Measurements from ENCODE around the gene NR2F2.
A peak's percentile ranks its signal among the peaks of the same experiment; 100 is the strongest.

NR2F2 gene

DNA sequence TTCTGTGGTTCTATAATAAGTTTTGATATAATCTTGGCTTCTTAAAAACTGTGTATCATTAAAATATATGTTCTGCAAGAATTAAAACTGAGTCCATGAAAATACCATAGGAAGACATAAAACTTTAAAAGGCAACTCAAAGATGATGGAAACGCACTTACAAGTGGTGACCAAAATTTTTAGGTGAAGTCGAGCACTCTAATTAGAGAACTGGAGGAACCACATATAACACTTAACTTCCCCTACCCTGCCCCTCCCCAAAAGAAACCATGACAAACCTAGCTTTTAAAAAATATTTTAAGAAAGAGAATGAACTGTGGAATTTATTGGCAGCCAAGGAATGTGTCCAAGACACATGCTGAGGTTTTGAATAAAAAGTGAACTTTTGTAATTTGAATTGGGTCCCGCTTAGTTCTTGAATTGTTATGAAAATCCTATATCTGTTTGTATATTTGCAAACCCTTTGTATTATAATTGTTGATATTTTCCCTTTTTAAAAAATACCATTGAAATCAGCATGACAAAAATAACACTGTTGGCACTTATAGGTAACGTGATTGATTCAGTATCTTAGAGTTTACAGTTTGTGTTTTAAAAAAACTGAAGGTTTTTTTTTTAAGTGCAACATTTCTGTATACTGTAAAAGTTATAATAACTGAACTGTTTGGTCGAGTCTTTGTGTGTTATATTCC, 7.7 kb downstream of the NR2F2 start:
- peak overlapping the region; percentile 34; the same call in 1 of the 2 replicates for H3K27ac ChIP-seq

DNA sequence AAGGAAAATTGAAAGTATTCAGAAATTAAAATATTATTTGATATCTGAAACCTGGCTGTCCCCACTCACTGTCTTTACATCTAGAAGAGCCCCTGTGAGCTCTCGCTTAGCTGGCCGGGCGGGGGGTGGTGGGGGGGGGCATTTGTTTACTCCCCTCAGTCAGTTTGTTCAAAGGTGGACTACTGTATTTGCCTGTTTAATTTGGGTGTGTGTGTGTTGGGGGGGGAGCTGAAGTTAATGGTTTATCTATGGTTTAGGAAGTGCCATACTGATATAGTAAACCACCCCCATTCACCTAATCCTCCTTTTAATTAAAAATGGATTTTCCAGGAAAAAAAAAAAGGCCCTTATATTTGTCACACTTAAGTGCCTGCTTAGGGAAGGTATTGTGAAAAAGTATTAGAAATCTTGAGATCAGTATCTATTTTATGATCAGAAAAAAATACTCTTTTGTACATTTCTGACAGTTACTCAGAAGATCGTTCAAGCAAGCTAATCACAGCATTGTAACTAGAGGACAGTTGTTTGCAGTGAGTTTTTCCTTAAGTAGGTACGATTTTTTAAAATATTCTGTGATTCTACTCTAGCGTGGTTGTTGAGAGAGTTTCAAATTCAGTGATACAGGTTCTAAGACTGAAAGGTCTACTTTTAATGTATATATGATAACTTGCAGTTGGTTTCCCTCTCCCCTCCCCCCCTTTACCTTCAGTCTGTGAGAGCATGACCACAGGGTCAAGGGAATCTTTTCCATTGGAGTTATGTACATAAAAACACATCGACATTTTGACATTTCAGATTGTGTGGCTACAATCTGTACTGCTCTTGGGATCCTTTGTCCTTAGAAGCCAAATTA, 8.5 kb downstream of the NR2F2 start:
- TF ChIP-seq ZFX (IDR thresholded peaks at IDR 0.05), result no peak
- TF ChIP-seq, protein P1, sequence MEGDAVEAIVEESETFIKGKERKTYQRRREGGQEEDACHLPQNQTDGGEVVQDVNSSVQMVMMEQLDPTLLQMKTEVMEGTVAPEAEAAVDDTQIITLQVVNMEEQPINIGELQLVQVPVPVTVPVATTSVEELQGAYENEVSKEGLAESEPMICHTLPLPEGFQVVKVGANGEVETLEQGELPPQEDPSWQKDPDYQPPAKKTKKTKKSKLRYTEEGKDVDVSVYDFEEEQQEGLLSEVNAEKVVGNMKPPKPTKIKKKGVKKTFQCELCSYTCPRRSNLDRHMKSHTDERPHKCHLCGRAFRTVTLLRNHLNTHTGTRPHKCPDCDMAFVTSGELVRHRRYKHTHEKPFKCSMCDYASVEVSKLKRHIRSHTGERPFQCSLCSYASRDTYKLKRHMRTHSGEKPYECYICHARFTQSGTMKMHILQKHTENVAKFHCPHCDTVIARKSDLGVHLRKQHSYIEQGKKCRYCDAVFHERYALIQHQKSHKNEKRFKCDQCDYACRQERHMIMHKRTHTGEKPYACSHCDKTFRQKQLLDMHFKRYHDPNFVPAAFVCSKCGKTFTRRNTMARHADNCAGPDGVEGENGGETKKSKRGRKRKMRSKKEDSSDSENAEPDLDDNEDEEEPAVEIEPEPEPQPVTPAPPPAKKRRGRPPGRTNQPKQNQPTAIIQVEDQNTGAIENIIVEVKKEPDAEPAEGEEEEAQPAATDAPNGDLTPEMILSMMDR (conservative IDR thresholded peaks at IDR 0.05), result no peak
- peak overlapping the region; percentile 51; the same call in 1 of the 2 replicates for H3K27ac ChIP-seq

More for the DNA sequence above, 7.7 kb downstream of the NR2F2 start:
- no peak for TF ChIP-seq ZFX (IDR thresholded peaks at IDR 0.05)
- TF ChIP-seq, protein P1 (conservative IDR thresholded peaks at IDR 0.05), result no peak

DNA sequence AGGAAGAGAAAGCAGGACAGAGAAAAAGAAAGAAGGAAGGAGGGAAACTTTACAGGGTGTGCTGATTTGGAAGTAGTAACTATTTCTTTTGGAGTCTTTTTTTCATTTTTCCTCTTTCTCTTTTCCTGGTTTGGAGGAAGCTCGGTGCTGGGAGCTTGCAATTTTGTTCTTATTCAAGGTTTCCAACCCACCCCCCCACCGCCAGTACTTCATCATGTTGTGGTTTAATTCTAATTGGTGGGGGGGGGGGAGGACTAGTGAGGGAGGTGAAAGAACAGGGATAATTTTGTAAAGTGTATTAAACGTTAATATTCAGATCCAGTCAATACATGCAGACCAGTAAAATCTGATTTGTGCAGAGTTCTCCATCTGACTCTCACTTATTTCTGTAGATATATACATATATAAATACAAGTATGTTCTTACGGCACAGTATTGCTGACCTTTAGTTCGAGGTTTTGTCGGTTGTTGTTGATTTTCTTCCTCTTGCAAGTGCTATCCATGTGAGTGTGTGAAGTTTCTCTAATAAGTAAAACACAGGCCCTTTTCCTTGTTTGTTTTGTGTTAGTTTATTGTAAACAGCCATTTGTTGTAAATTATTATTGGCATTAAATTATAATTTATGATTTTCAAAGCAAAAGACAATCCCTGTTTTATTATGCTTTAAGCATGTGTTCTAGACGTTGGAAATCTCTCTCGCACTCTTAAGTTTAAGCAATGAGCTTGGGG, 9.3 kb downstream of the NR2F2 start:
- TF ChIP-seq ZFX (IDR thresholded peaks at IDR 0.05), result no peak
- TF ChIP-seq, protein P1 (conservative IDR thresholded peaks at IDR 0.05), result no peak
- H3K27ac ChIP-seq, result peak overlapping the region; percentile 96; the same call in 1 of the 2 replicates

DNA sequence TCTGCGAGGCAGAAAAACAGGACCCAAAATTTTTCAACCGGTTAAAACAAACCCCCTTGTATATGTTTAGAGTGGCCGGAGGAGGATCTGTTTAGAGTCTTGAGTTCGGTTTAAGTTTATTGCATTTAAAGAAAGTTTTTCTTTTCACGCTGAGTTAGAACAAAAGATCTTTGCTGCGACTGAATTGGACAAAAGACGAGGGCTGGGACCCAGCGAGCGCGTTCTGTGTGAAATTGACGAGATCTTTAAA, 9.8 kb downstream of the NR2F2 start:
- peak overlapping the region; percentile 96 for H3K27ac ChIP-seq
- TF ChIP-seq, protein P1 (conservative IDR thresholded peaks at IDR 0.05), result no peak
- TF ChIP-seq ZFX (IDR thresholded peaks at IDR 0.05), result no peak

DNA sequence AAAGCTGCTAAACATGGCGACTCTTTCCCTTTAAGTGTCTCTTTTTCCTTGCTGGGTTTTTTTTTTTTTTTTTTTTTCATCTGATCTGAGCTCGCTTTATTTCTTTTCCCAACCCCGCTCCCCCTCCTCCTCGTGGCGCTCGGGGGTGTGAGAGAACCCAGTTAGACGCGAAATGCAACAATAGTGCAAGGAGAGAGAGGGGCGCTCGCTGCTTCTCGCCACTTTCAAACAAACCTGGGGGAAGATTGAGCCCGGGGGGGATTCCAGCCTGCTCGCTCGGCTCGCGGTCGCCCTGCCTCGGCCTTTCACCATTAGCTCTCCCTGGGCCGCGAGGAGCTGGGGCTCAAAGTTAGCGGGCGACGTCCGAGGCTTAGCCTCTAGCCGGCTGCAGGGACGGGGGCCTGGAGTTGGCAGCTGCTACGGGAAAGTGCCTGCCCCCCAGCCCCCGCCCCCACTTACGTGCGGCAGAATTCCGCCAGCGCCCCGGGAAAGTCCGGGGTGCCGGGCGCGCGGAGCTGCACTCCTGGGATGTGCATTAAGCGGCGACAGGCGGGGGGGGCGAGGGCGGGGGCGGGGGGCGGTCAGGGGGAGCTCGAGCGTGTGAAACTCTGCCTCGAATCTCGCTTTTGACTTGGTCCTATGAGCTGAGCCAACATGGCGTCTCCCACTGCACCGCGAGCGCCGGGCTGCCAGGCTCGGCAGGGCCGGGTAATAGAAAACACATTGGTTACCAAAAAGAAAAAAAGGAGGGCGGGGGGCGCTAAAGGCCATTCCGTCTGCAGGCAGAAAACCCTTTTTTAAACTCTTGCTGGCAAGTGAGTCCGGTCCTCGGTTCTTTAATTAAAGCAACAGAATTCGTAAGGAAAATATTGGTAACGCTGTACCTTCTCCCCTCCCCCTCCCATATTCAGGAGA, 10.4 kb downstream of the NR2F2 start:
- TF ChIP-seq, protein P1 (conservative IDR thresholded peaks at IDR 0.05), result no peak
- H3K27ac ChIP-seq, result peak overlapping the region; percentile 96

DNA sequence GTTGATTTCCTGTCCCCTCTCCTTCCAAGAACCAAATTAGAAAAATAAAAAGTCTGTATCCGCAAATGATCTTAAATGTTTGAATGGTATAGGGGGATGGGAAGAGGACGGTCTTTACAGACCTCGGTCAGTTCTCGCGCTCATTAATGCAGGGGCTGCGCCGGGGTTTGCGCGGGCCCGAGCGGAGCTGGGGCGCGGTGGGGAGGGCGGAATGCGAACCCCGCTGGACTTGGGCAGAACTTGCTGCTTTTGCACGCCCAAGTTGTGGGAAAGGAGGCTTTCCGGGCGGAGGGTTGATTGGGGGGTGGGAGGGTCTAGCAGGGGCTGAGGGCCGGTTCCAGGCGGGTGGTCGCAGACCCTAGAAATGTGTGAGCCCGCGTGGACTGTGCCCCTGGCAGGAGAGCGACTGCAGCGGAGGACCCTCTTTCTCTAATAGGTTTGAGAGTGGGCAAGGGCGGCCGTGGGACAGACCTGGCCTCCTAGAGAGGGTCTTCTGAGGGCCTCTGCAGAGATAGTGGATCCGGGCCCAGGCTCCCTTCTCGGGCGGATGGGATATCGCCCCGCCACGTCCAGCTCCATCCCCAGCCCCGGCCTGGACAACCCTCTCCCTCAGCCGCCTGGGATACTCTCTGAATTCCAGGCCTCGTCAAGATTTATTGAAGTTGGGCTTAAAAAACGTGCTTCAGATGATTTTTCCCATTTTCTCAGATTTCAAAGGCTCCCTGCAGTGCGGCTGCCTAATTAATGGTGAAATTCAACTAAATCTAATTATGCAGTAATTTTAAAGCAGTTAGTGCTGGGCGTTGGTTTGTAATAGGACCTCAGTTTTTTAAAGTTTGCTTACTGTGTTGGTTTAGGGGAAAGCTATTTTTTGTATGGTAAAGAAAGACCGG, 11.3 kb downstream of the NR2F2 start:
- TF ChIP-seq ZFX (IDR thresholded peaks at IDR 0.05), result no peak
- TF ChIP-seq, protein P1 (conservative IDR thresholded peaks at IDR 0.05), result no peak

More for the DNA sequence above, 11.3 kb downstream of the NR2F2 start:
- H3K27ac ChIP-seq, result peak overlapping the region; percentile 96
